RWPE1 (cell line): ENCODE measurements around the gene RHBDD1.

Experiments
- CTCF ChIA-PET: fragments of 350-600 bp; sonication (Branson Sonifier 250); formaldehyde crosslinking; extraction: SDS; loops from one replicate; lab custom pipeline; 2021; lab: Yijun Ruan, JAX
- POLR2A ChIA-PET: fragments of 400-600 bp; formaldehyde crosslinking; extraction: SDS; loops from one replicate; lab custom pipeline; 2020; ENCODE audit warnings: antibody characterized with exemption; ENCODE audit not compliant: low non-redundant PET; lab: Yijun Ruan, JAX
- DNase-seq: peaks from one replicate; pipeline ENCODE4 v3.0.0; 2012; ENCODE audit warnings: low spot score
- H3K27ac ChIP-seq: fragments of 450-650 bp; 2 replicates; pipeline ENCODE4 v1.5.1; 2017
- TF ChIP-seq, protein P1 (sequence below): fragments of 450-650 bp; conservative IDR thresholded peaks from 2 replicates; pipeline ENCODE4 v1.5.1; 2017; ENCODE audit warnings: low read depth, mild to moderate bottlenecking

RHBDD1 gene

DNA sequence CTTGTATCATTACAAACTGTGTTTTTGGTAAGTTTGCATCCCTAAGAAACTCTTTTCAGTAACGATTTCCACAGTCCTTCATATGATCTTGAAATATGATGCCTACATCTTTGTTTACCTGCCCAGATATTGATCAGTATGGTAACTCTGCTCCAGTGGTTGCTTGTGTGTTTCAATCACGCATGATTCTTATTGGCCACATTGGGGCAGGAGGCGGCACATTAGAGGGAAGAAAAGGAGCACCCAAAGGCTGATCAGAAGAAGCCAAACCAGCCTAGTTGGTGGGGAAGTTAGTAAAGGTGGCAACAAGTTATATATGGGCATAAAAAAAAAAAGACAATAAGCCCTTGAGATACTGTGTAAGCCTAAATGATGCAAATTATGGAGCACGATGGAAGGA, 158.9 kb downstream of the RHBDD1 start:
- ChIA-PET POLR2A (no interaction called here), CTCF (interaction anchor here (1.0 kb wide), 1 partner anchor 9 kb away, joined by 3 read pairs; no protein-coding TSS in a partner anchor)
- DNase-seq, result no peak
- TF ChIP-seq, protein P1, sequence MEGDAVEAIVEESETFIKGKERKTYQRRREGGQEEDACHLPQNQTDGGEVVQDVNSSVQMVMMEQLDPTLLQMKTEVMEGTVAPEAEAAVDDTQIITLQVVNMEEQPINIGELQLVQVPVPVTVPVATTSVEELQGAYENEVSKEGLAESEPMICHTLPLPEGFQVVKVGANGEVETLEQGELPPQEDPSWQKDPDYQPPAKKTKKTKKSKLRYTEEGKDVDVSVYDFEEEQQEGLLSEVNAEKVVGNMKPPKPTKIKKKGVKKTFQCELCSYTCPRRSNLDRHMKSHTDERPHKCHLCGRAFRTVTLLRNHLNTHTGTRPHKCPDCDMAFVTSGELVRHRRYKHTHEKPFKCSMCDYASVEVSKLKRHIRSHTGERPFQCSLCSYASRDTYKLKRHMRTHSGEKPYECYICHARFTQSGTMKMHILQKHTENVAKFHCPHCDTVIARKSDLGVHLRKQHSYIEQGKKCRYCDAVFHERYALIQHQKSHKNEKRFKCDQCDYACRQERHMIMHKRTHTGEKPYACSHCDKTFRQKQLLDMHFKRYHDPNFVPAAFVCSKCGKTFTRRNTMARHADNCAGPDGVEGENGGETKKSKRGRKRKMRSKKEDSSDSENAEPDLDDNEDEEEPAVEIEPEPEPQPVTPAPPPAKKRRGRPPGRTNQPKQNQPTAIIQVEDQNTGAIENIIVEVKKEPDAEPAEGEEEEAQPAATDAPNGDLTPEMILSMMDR, result no peak
- H3K27ac ChIP-seq, result no peak overlapping the region

- CTCF ChIA-PET, result no interaction called here
- no peak overlapping the region for H3K27ac ChIP-seq
- POLR2A ChIA-PET, result no interaction called here
- DNase-seq, result peak; percentile 34
- TF ChIP-seq, protein P1, result no peak
Observed at GRCh38 chr2:226995625-226996041, 159.8 kb downstream of the RHBDD1 start.

GRCh38 chr2:226999661-227000060, 163.8 kb downstream of the RHBDD1 start:
- CTCF ChIA-PET, result interaction anchor here (0.5 kb wide), 1 partner anchor 776 kb away, joined by 3 read pairs; no protein-coding TSS in a partner anchor
- DNase-seq, result no peak
- no peak overlapping the region for H3K27ac ChIP-seq
- TF ChIP-seq, protein P1, result no peak
- POLR2A ChIA-PET, result no interaction called here

DNA sequence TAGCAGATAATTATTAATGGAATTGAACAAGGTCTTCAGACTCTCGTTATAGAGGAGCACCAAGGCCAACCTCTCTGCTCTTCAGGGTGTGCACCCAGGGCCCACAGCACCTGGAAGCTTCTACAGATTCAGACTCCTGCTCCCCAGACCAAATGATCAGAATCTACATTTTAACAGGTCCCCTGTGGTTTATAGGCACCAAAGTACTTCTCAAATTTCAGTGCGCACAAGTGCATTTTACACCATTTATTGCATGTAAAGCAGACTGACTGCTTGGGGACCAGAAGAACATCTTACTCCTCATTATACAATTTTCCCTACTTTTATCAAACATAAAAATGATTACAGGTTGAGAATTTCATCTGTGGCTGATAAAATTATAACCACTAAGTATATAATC, 164.3 kb downstream of the RHBDD1 start:
- H3K27ac ChIP-seq, result no peak overlapping the region
- TF ChIP-seq, protein P1, result no peak
- ChIA-PET POLR2A (no interaction called here), CTCF (interaction anchor here (0.5 kb wide), 1 partner anchor 776 kb away, joined by 3 read pairs; no protein-coding TSS in a partner anchor)
- no peak for DNase-seq

DNA sequence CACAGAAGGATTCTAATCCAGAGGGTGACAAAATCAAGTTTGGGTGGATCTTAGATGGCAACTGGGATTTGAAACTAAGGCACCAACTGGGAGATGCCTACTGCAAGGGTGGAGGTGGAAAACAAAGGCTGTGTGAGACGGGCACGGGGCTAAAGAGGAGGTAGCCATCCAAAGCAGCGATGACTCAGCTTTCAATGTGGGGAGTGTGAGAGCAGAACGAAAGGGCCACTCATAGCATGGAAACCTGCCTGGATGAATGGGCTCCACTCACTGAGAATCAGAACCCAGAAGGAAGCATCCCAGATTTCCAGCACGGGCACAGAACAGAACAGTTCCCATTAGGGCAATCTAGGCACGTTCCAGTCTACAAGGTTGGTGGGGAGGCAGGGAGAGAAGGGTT, 168.6 kb downstream of the RHBDD1 start:
- TF ChIP-seq, protein P1, result no peak

GRCh38 chr2:227006189-227006897, 170.5 kb downstream of the RHBDD1 start:
- DNase-seq, result no peak
- ChIA-PET CTCF (no interaction called here), POLR2A (no interaction called here)
- TF ChIP-seq, protein P1, result no peak
- H3K27ac ChIP-seq, result no peak overlapping the region

More for the DNA sequence above, 168.6 kb downstream of the RHBDD1 start:
- DNase-seq, result no peak
- POLR2A ChIA-PET, result no interaction called here
- no peak overlapping the region for H3K27ac ChIP-seq
- CTCF ChIA-PET, result interaction anchor here (0.6 to 0.7 kb wide), 2 partner anchors 88 to 232 kb away, joined by 3 read pairs; no protein-coding TSS in a partner anchor
